ENCODE data around the gene PTPN20.
"Not testable (repeated sequence)": the region's sequence is repeated elsewhere in the genome, so short reads cannot be mapped to it uniquely, and the experiment has no call there.

Gene PTPN20

GRCh38 chr10:46911144-46911876 is at the start of gene PTPN20:
PTPN20 (plus strand) TSS chr10:46911428; CDS start chr10:46932500, 21,072 bp downstream.
- peak; percentile 29 for DNase-seq

- DNase-seq = not testable (repeated sequence)
Observed at GRCh38 chr10:46869716-46870115, 41.5 kb upstream of the PTPN20 start.

GRCh38 chr10:46871583-46871982 is 39.6 kb upstream of the PTPN20 start:
- not testable (repeated sequence) for DNase-seq

GRCh38 chr10:46875304-46875703 is 35.9 kb upstream of the PTPN20 start:
- DNase-seq = not testable (repeated sequence)

GRCh38 chr10:46876773-46877172 is 34.5 kb upstream of the PTPN20 start:
- DNase-seq = not testable (repeated sequence)

GRCh38 chr10:46878761-46879160 is 32.5 kb upstream of the PTPN20 start:
- DNase-seq = not testable (repeated sequence)

GRCh38 chr10:46890813-46891611 is 20.2 kb upstream of the PTPN20 start:
- not testable (repeated sequence) for DNase-seq

GRCh38 chr10:46896762-46897692 is 14.2 kb upstream of the PTPN20 start:
- not testable (repeated sequence) for DNase-seq

- DNase-seq = not testable (repeated sequence)
Observed at GRCh38 chr10:46901247-46901646, 10.0 kb upstream of the PTPN20 start.

- DNase-seq = not testable (repeated sequence)
Observed at GRCh38 chr10:46903874-46904273, 7.4 kb upstream of the PTPN20 start.

GRCh38 chr10:46906359-46906758 is 4.9 kb upstream of the PTPN20 start:
- not testable (repeated sequence) for DNase-seq

- not testable (repeated sequence) for DNase-seq
Observed at GRCh38 chr10:46907185-46908117, 3.8 kb upstream of the PTPN20 start.

- DNase-seq = not testable (repeated sequence)
Observed at GRCh38 chr10:46922498-46922897, 11.3 kb downstream of the PTPN20 start.

GRCh38 chr10:46925156-46925555 is 13.9 kb downstream of the PTPN20 start:
- DNase-seq = not testable (repeated sequence)

- DNase-seq = not testable (repeated sequence)
Observed at GRCh38 chr10:46925853-46926252, 14.6 kb downstream of the PTPN20 start.

GRCh38 chr10:46928810-46929209 is 17.6 kb downstream of the PTPN20 start:
- not testable (repeated sequence) for DNase-seq

- DNase-seq = not testable (repeated sequence)
Observed at GRCh38 chr10:46932383-46932782, 21.2 kb downstream of the PTPN20 start.

GRCh38 chr10:46941091-46941490 is 29.9 kb downstream of the PTPN20 start:
- not testable (repeated sequence) for DNase-seq

GRCh38 chr10:46948687-46949518 is 37.7 kb downstream of the PTPN20 start:
- not testable (repeated sequence) for DNase-seq

GRCh38 chr10:46952540-46952939 is 41.3 kb downstream of the PTPN20 start:
- DNase-seq = not testable (repeated sequence)
